ENCODE measurements around the gene LOXL1.

Gene LOXL1

DNA sequence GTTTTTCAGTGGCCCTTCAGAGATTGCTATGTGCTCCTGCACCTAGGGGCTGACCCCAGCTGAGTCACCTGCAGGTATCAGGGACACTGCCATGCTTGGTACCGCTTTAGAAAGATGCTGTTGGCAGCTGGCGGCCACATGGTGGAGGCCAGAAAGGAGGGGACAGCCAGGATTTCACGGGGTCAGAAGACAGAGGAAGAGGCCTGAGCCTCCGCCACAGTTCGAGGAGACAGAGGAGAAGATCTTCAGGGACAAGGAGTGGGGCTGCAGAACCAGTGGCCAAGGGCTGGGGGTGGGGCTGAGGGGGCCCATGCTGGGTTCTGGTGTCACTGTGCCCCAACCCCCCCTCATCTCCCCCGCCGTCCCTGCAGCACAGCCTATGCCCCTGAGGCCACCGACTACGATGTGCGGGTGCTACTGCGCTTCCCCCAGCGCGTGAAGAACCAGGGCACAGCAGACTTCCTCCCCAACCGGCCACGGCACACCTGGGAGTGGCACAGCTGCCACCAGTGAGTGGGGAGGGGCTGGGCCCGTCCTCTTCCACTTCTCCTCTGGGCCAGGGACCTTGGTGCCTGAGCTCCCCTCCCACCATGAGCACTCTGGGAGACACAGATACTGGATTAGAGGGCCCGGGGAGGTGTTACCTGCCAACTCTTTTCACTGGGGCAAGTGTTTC lies 19.9 kb downstream of the LOXL1 start:
- no peak overlapping the region for H3K4me3 ChIP-seq (ENCODE audit: low read length)
- peaks cover 78% of the 10 kb centered on the region for H3K36me3 ChIP-seq (ENCODE audit: insufficient read depth, low read length)
- H3K27me3 ChIP-seq (ENCODE audit: control insufficient read depth, insufficient read depth, low read length) = no peaks in the 10 kb centered on the region
- no peaks in the 10 kb centered on the region for H3K9me3 ChIP-seq (replicated peaks; ENCODE audit: low read length)
- H3K4me1 ChIP-seq (ENCODE audit: control insufficient read depth, insufficient read depth, low read length) = peaks cover 34% of the 10 kb centered on the region
- no peak overlapping the region for H3K4me2 ChIP-seq (ENCODE audit: low read length)
- no peak overlapping the region for H3K9ac ChIP-seq (ENCODE audit: low read depth, low read length)

DNA sequence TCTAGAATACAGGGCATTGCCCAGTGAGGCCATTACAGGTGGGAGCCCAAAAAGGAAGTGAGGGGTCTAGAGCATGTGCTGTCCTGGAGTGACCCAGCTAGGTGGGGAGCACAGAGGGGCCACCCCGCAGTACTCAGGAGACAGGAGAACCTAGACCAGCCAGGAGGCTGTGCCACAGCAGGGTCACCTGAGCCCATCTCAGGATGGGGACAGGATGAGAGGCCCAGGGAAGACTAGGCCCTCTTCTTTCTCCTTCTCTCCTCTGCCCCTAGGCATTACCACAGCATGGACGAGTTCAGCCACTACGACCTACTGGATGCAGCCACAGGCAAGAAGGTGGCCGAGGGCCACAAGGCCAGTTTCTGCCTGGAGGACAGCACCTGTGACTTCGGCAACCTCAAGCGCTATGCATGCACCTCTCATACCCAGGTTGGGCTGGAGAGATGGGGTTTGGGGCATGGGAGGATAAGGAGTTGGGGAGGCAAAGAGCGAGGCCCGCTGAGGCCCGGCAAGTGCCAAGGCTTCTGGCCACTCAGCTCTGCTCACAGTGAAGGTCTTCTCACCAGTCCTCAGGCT lies 20.6 kb downstream of the LOXL1 start:
- H3K36me3 ChIP-seq (ENCODE audit: insufficient read depth, low read length) = peaks cover 82% of the 10 kb centered on the region
- H3K4me2 ChIP-seq (ENCODE audit: low read length) = no peak overlapping the region
- no peak overlapping the region for H3K4me3 ChIP-seq (ENCODE audit: low read length)
- H3K4me1 ChIP-seq (ENCODE audit: control insufficient read depth, insufficient read depth, low read length) = peaks cover 34% of the 10 kb centered on the region
- no peaks in the 10 kb centered on the region for H3K9me3 ChIP-seq (replicated peaks; ENCODE audit: low read length)
- H3K9ac ChIP-seq (ENCODE audit: low read depth, low read length) = no peak overlapping the region
- no peaks in the 10 kb centered on the region for H3K27me3 ChIP-seq (ENCODE audit: control insufficient read depth, insufficient read depth, low read length)

DNA sequence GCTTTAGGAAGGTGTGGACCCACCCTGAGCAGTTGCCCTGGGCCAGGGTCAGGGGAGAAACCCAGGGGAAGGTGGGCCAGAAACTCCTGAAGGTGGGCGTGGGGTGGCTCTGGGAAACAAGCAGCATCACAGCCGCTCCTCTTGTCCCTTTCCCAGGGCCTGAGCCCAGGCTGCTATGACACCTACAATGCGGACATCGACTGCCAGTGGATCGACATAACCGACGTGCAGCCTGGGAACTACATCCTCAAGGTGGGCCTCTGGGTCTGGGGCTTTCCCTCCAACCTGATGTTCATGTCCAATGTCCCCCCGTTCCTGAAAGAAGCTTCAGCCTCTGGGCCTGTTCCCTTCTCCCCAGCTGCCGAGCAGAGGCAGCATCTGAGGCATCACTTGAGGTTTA lies 21.4 kb downstream of the LOXL1 start:
- Histone ChIP-seq H3K4me1 (ENCODE audit: control insufficient read depth, insufficient read depth, low read length) (peaks cover 30% of the 10 kb centered on the region), H3K4me2 (ENCODE audit: low read length) (no peak overlapping the region), H3K36me3 (ENCODE audit: insufficient read depth, low read length) (peaks cover 83% of the 10 kb centered on the region), H3K9ac (ENCODE audit: low read depth, low read length) (no peak overlapping the region), H3K9me3 (replicated peaks; ENCODE audit: low read length) (no peaks in the 10 kb centered on the region), H3K4me3 (ENCODE audit: low read length) (no peak overlapping the region), H3K27me3 (ENCODE audit: control insufficient read depth, insufficient read depth, low read length) (no peaks in the 10 kb centered on the region)

DNA sequence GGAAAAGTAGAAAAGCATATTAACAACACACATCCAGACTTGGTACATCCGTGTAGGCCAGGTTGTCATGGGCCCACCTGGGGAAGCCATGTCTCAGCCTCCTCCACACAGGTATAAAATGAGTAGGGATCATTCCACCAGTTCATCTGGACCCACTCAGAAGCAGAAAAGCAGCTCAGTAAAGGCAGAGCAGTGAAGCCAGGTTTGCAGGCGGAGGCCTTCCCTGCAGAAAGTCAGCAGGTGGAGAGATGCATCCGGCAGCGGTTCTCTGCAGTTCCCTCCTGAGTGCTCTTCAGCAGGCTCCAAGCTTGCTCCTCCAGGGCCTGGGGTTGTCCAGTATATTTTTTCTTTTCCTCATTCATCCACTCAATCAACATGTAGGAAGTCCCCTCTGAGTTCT lies 22.1 kb downstream of the LOXL1 start:
- Histone ChIP-seq H3K27me3 (ENCODE audit: control insufficient read depth, insufficient read depth, low read length) (no peaks in the 10 kb centered on the region), H3K4me1 (ENCODE audit: control insufficient read depth, insufficient read depth, low read length) (peaks cover 29% of the 10 kb centered on the region), H3K9ac (ENCODE audit: low read depth, low read length) (no peak overlapping the region), H3K36me3 (ENCODE audit: insufficient read depth, low read length) (peaks cover 83% of the 10 kb centered on the region), H3K9me3 (replicated peaks; ENCODE audit: low read length) (no peaks in the 10 kb centered on the region), H3K4me2 (ENCODE audit: low read length) (no peak overlapping the region), H3K4me3 (ENCODE audit: low read length) (no peak overlapping the region)

DNA sequence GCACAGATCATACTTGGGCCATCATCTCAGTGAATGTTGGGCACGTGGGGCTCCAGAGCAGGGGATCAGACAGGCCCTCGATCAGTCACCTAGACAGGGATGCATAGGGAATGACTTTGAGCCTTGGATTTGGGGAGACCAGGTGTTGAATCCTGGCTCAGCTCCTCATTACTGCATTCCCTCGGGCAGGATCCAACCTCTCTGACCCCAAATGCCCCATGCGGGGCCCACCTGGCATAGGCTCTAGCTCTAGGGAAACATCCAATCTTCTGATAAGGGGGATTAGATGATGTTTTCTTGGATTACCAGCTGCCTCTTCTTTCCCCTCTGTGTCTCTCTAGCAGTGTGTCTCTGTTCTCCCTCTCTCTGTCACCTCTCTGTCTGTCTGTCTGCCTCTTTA lies 22.7 kb downstream of the LOXL1 start:
- H3K4me3 ChIP-seq (ENCODE audit: low read length) = no peak overlapping the region
- no peak overlapping the region for H3K9ac ChIP-seq (ENCODE audit: low read depth, low read length)
- no peak overlapping the region for H3K4me2 ChIP-seq (ENCODE audit: low read length)
- H3K36me3 ChIP-seq (ENCODE audit: insufficient read depth, low read length) = peaks cover 79% of the 10 kb centered on the region
- H3K4me1 ChIP-seq (ENCODE audit: control insufficient read depth, insufficient read depth, low read length) = peaks cover 27% of the 10 kb centered on the region
- H3K9me3 ChIP-seq (replicated peaks; ENCODE audit: low read length) = no peaks in the 10 kb centered on the region
- H3K27me3 ChIP-seq (ENCODE audit: control insufficient read depth, insufficient read depth, low read length) = no peaks in the 10 kb centered on the region

DNA sequence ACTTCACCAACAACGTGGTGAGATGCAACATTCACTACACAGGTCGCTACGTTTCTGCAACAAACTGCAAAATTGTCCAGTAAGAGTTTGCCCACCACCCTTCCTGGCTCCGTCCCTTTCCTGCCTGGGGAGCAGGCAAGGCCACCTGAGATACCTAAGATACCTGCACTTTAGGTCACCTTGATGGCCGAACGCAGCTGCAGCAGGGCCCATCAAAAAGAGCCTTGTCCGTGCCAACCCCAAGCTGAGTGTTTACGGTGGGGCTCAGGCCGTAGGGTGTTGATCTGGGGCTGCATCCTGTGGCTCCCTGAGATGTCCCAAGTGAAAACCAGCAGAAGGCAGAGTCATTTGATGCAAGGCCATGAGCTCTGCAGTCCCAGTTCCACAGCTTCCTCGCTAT lies 23.2 kb downstream of the LOXL1 start:
- Histone ChIP-seq H3K9ac (ENCODE audit: low read depth, low read length) (no peak overlapping the region), H3K4me2 (ENCODE audit: low read length) (no peak overlapping the region), H3K4me3 (ENCODE audit: low read length) (no peak overlapping the region), H3K36me3 (ENCODE audit: insufficient read depth, low read length) (peaks cover 74% of the 10 kb centered on the region), H3K9me3 (replicated peaks; ENCODE audit: low read length) (no peaks in the 10 kb centered on the region), H3K27me3 (ENCODE audit: control insufficient read depth, insufficient read depth, low read length) (no peaks in the 10 kb centered on the region), H3K4me1 (ENCODE audit: control insufficient read depth, insufficient read depth, low read length) (peaks cover 22% of the 10 kb centered on the region)

DNA sequence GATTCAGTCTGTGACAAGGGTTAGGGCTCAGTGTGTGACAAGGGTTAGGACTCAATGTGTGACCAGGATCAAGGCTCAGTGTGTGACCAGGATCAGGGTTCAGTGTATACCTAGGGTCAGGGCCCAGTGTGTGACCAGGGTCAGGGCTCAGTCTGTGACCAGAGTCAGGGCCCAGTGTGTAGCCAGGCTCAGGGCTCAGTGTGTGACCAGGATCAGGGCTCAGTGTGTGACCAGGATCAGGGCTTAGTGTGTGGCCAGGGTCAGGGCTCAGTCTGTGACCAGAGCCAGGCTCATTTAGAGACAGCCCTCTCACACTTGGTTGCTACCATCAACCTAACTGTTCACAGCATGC lies 24.2 kb downstream of the LOXL1 start:
- Histone ChIP-seq H3K4me2 (ENCODE audit: low read length) (no peak overlapping the region), H3K4me3 (ENCODE audit: low read length) (no peak overlapping the region), H3K9ac (ENCODE audit: low read depth, low read length) (peak overlapping the region; percentile 33), H3K4me1 (ENCODE audit: control insufficient read depth, insufficient read depth, low read length) (peaks cover 23% of the 10 kb centered on the region), H3K27me3 (ENCODE audit: control insufficient read depth, insufficient read depth, low read length) (no peaks in the 10 kb centered on the region), H3K9me3 (replicated peaks; ENCODE audit: low read length) (no peaks in the 10 kb centered on the region), H3K36me3 (ENCODE audit: insufficient read depth, low read length) (peaks cover 64% of the 10 kb centered on the region)

DNA sequence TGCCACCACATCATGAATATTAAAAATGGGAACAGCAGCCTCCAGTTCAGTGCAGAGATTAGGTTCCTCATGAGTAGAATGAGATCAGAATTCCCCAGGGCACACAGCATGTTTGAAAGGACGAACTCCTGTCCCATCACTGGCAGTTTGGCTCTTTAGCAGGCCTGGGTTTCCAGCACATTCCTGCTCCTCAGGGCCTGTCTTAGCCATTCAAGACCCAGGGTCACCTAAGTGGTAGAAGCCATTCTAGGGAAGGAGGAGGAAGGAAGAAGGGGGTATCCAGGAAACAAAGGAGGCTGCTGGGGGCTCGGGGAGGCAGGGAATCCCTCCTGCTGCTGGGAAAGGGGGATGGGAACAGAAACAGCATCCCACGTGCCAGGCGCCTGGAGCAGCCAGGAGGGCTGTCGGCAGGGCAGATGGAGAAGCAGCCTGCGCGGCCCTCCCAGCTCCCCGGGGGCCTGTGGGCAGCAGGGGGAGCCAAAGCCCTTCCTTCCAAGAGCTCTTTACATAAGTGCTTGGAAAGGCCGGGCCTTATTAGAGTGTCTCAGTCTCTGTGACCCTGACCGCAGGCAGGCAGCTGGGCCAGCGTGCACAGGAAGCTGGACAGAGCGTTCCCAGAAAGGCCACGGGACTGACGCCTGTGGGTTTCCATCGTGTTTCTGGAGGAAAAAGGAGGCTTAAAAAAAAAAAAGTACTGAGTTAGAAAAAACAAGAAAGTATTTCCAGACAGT lies 24.7 kb downstream of the LOXL1 start:
- Histone ChIP-seq H3K27me3 (ENCODE audit: control insufficient read depth, insufficient read depth, low read length) (no peaks in the 10 kb centered on the region), H3K9me3 (replicated peaks; ENCODE audit: low read length) (no peaks in the 10 kb centered on the region), H3K4me3 (ENCODE audit: low read length) (no peak overlapping the region), H3K4me2 (ENCODE audit: low read length) (peak overlapping the region; percentile 42), H3K36me3 (ENCODE audit: insufficient read depth, low read length) (peaks cover 63% of the 10 kb centered on the region), H3K4me1 (ENCODE audit: control insufficient read depth, insufficient read depth, low read length) (peaks cover 28% of the 10 kb centered on the region), H3K9ac (ENCODE audit: low read depth, low read length) (peak overlapping the region; percentile 79)

DNA sequence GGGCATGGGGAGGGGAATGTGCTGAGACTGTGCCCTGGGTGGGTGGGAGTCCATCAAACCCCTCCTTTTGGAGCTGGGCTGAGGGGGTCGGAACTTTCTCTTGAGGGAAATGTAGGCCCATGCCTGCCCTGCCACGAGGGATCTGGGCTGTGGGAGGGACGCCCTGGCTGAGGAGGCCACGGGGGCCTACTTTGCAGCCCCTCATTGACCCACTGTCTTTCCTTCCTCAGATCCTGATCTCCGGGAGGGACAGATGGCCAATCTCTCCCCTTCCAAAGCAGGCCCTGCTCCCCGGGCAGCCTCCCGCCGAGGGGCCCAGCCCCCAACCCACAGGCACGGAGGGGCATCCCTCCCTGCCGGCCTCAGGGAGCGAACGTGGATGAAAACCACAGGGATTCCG lies 25.3 kb downstream of the LOXL1 start:
- H3K4me3 ChIP-seq (ENCODE audit: low read length) = no peak overlapping the region
- peaks cover 60% of the 10 kb centered on the region for H3K36me3 ChIP-seq (ENCODE audit: insufficient read depth, low read length)
- H3K9me3 ChIP-seq (replicated peaks; ENCODE audit: low read length) = no peaks in the 10 kb centered on the region
- peak overlapping the region; percentile 79 for H3K9ac ChIP-seq (ENCODE audit: low read depth, low read length)
- peaks cover 34% of the 10 kb centered on the region for H3K4me1 ChIP-seq (ENCODE audit: control insufficient read depth, insufficient read depth, low read length)
- peak overlapping the region; percentile 42 for H3K4me2 ChIP-seq (ENCODE audit: low read length)
- no peaks in the 10 kb centered on the region for H3K27me3 ChIP-seq (ENCODE audit: control insufficient read depth, insufficient read depth, low read length)

DNA sequence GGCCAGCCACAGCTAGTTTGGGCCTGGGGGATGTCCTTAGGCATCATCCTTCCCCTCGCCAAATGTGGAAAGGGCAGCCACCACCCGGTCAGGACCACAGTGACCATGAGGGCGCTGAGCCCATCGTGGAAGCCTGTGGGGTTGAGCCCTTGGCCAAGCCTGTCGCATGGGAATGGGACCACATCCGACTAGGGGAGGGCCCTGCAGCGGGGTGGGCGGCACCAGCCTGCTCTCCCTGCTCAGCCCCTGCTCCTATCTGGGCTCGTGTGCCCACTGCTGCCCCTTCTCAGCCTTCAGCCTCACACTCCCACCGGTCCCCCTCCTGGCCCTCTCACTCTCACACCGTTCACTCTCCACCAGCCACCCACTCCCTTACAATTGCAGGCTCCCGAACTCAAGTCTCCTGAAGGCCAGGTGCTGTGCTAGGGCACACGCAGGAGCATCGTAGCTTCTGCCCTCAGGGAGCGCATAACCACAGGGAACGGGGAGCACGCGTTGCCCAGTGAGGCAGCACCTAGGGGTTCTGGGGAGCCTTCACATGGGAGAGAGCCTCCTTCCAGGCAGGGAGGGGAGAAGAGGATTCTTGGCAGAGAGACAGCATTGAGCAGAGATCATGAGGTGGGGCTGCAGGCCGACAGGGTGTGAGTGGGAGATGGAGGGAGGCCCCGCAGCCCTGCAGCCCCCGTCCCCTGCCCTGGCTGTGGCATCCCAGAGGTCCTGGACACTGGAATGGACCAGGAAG lies 26.1 kb downstream of the LOXL1 start:
- Histone ChIP-seq H3K36me3 (ENCODE audit: insufficient read depth, low read length) (peaks cover 53% of the 10 kb centered on the region), H3K27me3 (ENCODE audit: control insufficient read depth, insufficient read depth, low read length) (no peaks in the 10 kb centered on the region), H3K4me3 (ENCODE audit: low read length) (no peak overlapping the region), H3K4me2 (ENCODE audit: low read length) (no peak overlapping the region), H3K9me3 (replicated peaks; ENCODE audit: low read length) (no peaks in the 10 kb centered on the region), H3K4me1 (ENCODE audit: control insufficient read depth, insufficient read depth, low read length) (peaks cover 42% of the 10 kb centered on the region), H3K9ac (ENCODE audit: low read depth, low read length) (peak overlapping the region; percentile 79)

DNA sequence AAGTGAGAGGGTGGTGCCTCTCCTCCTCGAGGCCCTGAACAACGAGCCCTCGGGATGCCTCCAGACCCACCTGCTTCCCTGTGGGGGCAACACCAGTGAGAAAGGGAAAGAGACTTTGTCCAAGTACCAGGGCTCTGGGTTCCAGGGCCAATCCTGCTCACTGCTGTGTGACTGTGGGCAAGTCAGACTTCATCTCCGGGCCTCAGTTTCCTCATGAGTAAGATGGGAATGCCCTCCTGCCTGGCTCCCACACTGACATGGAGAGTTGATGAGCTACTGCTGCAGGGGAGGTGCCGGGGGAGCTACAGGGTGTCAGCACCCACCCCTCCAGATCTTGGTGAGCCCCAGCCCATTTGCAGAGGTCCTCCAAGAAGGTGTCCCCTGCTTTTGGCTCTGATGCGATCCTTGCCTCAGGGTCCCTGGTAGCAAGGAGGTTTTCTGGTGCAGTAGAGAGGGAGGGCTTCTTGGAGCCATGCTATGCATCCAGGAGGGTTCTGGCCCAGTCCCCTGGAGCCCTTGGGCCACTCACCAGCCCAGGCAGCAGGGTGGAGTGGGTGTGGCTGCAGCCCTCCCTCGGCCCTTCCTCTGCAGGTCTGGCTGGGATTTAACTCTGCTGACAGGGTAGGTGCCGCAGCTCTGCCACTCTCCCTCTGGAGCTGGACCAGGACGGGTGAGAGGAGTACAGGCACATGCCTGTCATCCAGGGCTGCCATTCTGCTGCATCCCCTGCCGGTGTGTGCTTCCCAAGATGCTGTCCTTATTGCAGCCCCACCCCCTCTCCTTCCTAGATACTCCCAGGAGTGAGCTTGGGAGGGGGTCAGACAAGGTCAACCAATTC lies 26.9 kb downstream of the LOXL1 start:
- Histone ChIP-seq H3K4me1 (ENCODE audit: control insufficient read depth, insufficient read depth, low read length) (peaks cover 50% of the 10 kb centered on the region), H3K9me3 (replicated peaks; ENCODE audit: low read length) (no peaks in the 10 kb centered on the region), H3K27me3 (ENCODE audit: control insufficient read depth, insufficient read depth, low read length) (no peaks in the 10 kb centered on the region), H3K9ac (ENCODE audit: low read depth, low read length) (no peak overlapping the region), H3K4me2 (ENCODE audit: low read length) (no peak overlapping the region), H3K36me3 (ENCODE audit: insufficient read depth, low read length) (peaks cover 45% of the 10 kb centered on the region), H3K4me3 (ENCODE audit: low read length) (no peak overlapping the region)

Measured in skeletal muscle satellite cell (primary cell).